Head of caudate nucleus (tissue), 42 donors: ENCODE measurements around the gene PIPOX.

ENCODE experiments used
- DNase-seq, 42 donors: peaks; one replicate each; pipeline versions ENCODE4 v3.0.0 to v3.0.0-alpha.2; 2020 to 2021; ENCODE audit warnings: mixed read lengths in 7 of 42
- intact Hi-C: fragments of 100-400 bp; cut with DNase I; formaldehyde crosslinking; loops from one replicate; pipeline ENCODE4 v1.15.0; 2022

PIPOX gene

GRCh38 chr17:29016345-29017210, 26.4 kb upstream of the PIPOX start:
- no peak for DNase-seq
- intact Hi-C loops = no loop called here

DNA sequence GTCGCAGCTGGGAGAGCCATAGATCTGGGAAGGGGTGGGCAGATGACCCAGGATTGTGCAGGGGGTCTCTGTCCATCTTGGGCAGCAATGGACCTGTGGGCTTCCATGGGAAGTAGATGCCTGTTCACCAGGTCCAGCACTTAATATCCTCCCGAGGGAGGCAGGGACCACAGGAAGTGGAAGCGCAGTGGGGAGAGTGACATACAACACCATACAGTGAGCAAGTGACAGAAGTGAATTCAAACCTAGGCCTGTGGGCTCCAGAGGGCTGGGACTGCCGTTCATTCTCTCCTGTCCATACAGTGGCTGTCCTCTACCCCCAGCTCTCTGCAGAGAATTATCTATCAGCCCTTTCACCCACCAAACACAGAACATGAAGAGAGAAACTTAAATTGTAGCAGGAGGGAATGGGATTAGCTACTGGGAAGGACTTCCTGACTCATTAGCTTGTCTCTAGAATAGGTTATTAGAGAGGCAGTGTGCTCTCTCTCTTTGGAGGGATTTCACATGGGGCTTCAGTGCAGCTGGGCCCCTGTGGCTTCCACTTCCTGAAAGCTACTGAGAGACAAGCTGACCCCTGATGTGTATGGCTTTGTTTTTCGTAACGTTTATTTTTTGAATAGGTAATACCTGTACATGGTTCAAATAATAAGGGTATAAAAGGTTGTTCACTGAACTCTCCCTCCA, 24.0 kb upstream of the PIPOX start:
- intact Hi-C loops = no loop called here
- DNase-seq = no peak

GRCh38 chr17:29019475-29020181, 23.3 kb upstream of the PIPOX start:
- intact Hi-C loops = no loop called here
- peak in 33 of 42 donors; percentile 27 to 79 (median 57) for DNase-seq

DNA sequence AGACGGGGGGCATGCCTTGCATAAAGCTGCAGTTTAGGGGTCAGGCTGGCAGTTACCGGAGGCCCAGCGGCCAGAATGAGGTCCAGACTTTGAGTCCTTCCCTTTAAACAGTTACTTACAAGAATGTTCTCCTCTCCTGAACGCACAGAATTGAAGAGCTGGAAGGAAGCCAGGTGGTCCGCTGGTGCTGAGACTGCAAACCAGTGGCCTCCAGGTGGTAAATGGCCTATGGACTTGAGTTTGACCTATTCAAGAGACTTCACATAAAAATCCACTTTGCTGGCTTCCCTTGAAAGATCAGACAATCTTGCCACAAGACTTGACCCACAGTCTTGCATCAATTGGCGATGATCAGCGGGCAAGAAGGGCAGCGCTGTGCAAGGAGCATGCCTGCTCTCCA, 22.4 kb upstream of the PIPOX start:
- DNase-seq = no peak
- intact Hi-C loops = no loop called here

GRCh38 chr17:29021226-29021625, 21.7 kb upstream of the PIPOX start:
- DNase-seq = no peak
- intact Hi-C loops = no loop called here

- no peak for DNase-seq
- intact Hi-C loops = no loop called here
Observed at GRCh38 chr17:29022074-29022473, 20.9 kb upstream of the PIPOX start.

DNA sequence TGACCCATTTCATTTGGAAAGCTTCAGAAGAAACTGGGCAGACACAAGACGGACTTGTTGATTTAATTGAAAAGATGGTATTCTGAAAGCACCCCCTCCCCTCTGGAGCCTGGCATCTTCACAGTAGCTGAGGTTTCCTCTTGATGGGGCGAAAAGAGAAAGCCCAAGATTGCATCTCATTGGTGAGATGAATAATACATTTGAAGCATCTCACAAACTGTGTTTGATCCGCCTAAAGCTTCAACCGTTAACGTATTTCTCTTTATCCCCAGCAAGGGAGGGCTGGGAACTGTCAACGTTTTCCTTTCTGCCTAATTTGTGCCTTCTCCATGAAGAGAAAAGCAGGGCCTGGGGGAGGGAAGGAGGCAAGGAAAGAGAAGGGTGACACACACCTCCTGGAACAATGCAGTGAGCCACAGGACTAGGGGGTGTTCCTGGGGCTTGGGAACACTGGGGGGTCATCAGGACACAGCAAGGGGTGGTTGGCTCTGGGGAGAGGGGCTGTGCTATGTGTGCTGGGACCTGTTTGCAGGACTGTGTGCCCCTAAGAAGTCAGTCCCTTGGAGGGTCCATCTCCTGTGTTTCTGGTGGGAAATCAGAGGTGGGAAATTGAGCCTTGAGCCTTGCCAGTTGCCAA, 18.5 kb upstream of the PIPOX start:
- intact Hi-C loops = no loop called here
- peak in 5 of 42 donors; percentile 41 to 58 (median 52) for DNase-seq

DNA sequence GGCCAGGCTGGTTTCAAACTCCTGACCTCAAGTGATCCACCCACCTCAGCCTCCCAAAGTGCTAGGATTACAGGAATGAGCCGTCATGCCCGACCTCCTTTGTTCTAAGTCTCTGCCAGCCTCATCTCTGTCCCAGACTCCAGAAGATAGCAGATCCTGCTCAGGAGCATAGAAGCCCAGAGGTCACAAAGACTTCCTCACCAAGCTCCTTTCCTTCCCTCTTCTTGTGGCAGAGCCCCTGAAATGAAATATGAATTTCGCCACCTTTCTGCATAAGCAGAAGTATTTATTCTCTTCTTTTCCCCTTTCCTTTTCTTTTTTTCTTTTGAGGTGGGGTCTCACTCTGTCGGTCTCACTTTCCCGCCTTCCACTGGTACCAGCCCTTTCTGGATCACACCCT, 11.5 kb upstream of the PIPOX start:
- DNase-seq = no peak
- intact Hi-C loops = no loop called here

- DNase-seq = no peak
- intact Hi-C loops = no loop called here
Observed at GRCh38 chr17:29032013-29032856, 10.7 kb upstream of the PIPOX start.

- intact Hi-C loops = no loop called here
- no peak for DNase-seq
Observed at GRCh38 chr17:29032857-29033197, 10.1 kb upstream of the PIPOX start.

DNA sequence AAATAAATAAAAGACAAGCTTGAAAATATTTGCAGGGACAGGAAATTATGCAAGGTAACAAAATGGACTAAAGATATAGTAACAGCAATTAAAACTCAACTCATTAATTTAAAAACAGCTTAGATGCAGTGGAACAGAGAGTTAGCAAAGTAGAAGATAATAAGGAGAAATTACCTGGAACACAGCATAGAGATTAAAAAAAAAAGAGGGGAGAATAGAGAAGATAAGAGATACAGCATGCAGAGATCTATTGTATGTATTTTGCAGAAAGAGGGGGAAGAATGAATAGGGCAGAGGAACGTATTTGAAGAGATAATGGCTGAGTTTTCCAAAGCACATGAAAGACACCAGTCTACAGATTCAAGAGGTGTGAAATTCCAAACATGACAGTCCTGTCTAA, 8.4 kb upstream of the PIPOX start:
- DNase-seq = no peak
- intact Hi-C loops = no loop called here

GRCh38 chr17:29036584-29036983, 6.4 kb upstream of the PIPOX start:
- intact Hi-C loops = no loop called here
- no peak for DNase-seq

- peak in 4 of 42 donors; percentile 11 to 32 (median 26) for DNase-seq
- intact Hi-C loops = no loop called here
Observed at GRCh38 chr17:29037739-29038084, 5.2 kb upstream of the PIPOX start.

DNA sequence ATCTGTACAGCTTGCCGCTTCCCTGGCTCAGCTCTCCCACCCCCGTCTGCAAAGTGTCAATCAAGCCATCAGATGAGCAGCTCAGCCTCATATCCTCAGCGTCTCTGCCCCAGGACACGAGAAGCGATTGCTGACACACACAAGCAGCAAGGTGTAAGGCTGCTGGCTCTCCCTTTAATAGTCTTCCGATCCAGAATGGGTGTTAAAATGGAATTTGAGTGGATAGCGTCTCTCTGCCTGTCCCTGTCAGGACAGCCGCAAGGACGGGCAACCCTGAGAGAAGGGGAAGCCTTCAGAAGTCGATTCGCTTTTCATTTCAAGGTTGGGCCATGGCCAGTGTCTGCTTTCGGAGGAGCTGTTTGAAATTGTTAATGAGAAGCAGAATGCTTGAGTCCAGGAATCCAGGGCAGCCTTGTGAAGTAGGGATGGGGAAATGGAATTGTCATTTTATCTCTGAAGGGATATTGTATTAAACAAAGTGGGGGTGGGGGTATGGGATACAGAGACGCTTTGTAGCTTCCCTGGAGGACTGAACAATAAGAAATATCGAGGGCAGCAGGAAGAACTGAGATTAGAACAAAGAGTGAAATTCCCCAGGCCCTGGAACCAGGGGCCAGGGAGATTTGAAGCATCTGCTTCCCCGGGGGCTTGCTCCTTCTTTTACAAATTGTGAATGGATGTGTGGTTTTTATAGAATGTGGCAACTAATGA, 4.7 kb upstream of the PIPOX start:
- intact Hi-C loops = no loop called here
- DNase-seq = peak in 27 of 42 donors; percentile 18 to 76 (median 39)

DNA sequence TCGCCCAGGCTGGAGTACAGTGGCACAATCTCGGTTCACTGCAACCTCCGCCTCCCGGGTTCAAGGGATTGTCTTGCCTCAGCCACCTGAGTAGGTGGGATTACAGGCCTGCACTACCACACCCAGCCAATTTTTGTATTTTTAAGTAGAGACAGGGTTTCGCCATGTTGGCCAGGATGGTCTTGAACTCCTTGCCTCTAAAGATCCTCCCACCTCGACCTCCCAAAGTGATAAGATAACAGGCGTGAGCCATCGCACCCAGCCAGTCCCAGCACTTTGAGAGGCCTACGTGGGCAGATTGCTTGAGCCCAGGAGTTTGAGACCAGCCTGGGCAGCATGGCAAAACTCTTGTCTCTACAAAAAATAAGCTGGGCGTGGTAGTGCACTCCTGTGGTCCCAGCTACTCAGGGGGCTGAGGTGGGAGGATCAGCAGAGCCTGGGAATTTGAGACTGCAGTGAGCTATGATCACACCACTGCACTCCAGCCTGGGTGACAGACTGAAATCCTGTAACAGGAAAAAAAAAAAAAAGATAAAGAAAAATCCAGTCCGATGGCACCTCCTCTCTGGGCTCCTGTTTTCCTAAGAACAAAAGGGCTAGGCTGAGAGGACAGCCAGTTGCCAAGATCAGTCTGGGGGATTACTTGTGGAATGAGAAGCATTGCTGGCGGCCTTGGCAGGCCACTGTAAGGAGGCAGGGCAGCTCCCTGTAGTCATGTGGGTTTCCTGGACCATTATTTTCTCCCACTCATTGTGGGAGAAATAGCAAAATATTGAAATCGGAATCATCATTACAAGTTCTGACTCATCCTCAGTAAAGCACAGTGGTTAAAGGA, 3.0 kb upstream of the PIPOX start:
- DNase-seq = peak in 17 of 42 donors; percentile 14 to 65 (median 37)
- intact Hi-C loops = no loop called here

GRCh38 chr17:29041091-29041490, 1.9 kb upstream of the PIPOX start:
- DNase-seq = no peak
- intact Hi-C loops = no loop called here

DNA sequence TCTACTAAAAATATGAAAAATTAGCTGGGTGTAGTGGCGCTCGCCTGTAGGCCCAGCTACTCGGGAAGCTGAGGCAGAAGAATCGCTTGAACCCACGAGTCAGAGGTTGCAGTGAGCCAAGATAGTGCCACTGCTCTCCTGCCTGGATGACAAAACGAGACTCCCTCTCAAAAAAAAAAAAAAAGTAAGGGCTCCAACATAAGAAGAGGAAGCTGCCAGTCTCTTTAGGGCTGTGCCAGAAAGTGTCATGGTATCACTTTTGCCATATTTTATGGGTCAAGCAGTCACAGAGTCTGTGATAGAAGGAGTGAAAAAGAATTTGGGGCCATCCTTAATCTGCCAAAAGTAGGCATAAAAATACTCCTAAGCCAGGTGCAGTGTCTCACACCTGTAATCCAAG, 1.4 kb upstream of the PIPOX start:
- no peak for DNase-seq

More for the DNA sequence above, 1.4 kb upstream of the PIPOX start:
- intact Hi-C loops = no loop called here
